NT2/D1 (cell line): ENCODE measurements around the gene BCAS3.
"Not testable (repeated sequence)": the region's sequence is repeated elsewhere in the genome, so short reads cannot be mapped to it uniquely, and the experiment has no call there.

Source experiments
- DNase-seq: peaks from one replicate; pipeline ENCODE4 v3.0.0-alpha.2; 2011; ENCODE audit warnings: low read depth, low spot score
- H3K27me3 ChIP-seq: 2 replicates; pipeline ENCODE4 v1.6.0; 2011; ENCODE audit warnings: mild to moderate bottlenecking; ENCODE audit not compliant: insufficient read length, insufficient read depth
- H3K36me3 ChIP-seq: 2 replicates; pipeline ENCODE4 v1.6.1; 2011; ENCODE audit warnings: mild to moderate bottlenecking, low read length, mixed read lengths; ENCODE audit not compliant: insufficient read depth, insufficient read length
- H3K4me1 ChIP-seq: 2 replicates; pipeline ENCODE4 v1.5.1; 2011; ENCODE audit not compliant: insufficient read depth, insufficient read length
- H3K4me3 ChIP-seq: 2 replicates; pipeline ENCODE4 v1.5.1; 2011; ENCODE audit warnings: low read depth; ENCODE audit not compliant: insufficient read length
- H3K9ac ChIP-seq: 2 replicates; pipeline ENCODE4 v1.6.0; 2011; ENCODE audit warnings: low read depth; ENCODE audit not compliant: insufficient read length
- H3K9me3 ChIP-seq: 2 replicates; pipeline ENCODE4 v1.5.1; 2011; ENCODE audit warnings: mild to moderate bottlenecking, low read length; ENCODE audit not compliant: insufficient read depth
- SUZ12 ChIP-seq: IDR thresholded peaks from 2 replicates; pipeline ENCODE4 v1.6.1; 2011; ENCODE audit not compliant: insufficient read length, insufficient read depth; ENCODE audit errors: extremely low read depth
- YY1 ChIP-seq: IDR thresholded peaks from 2 replicates; pipeline ENCODE4 v1.6.1; 2011; ENCODE audit not compliant: insufficient read length, insufficient read depth
- ZNF274 ChIP-seq: IDR thresholded peaks from 2 replicates; pipeline ENCODE4 v1.6.1; 2011; ENCODE audit warnings: mild to moderate bottlenecking, low read depth, low read length

BCAS3 gene

GRCh38 chr17:60792250-60792898, 114.7 kb downstream of the BCAS3 start:
- Histone ChIP-seq H3K4me3 (no peak overlapping the region), H3K9me3 (no peaks in the 10 kb centered on the region), H3K9ac (no peak overlapping the region), H3K27me3 (no peaks in the 10 kb centered on the region), H3K36me3 (no peaks in the 10 kb centered on the region), H3K4me1 (no peaks in the 10 kb centered on the region)
- no peak for TF ChIP-seq ZNF274
- no peak for TF ChIP-seq SUZ12
- TF ChIP-seq YY1, result no peak
- DNase-seq, result no peak

GRCh38 chr17:60798576-60798975, 120.9 kb downstream of the BCAS3 start:
- Histone ChIP-seq H3K4me1 (no peaks in the 10 kb centered on the region), H3K36me3 (no peaks in the 10 kb centered on the region), H3K9me3 (no peaks in the 10 kb centered on the region), H3K4me3 (no peak overlapping the region), H3K9ac (no peak overlapping the region), H3K27me3 (no peaks in the 10 kb centered on the region)
- TF ChIP-seq YY1 (no peak), SUZ12 (no peak), ZNF274 (no peak)
- DNase-seq, result no peak

DNA sequence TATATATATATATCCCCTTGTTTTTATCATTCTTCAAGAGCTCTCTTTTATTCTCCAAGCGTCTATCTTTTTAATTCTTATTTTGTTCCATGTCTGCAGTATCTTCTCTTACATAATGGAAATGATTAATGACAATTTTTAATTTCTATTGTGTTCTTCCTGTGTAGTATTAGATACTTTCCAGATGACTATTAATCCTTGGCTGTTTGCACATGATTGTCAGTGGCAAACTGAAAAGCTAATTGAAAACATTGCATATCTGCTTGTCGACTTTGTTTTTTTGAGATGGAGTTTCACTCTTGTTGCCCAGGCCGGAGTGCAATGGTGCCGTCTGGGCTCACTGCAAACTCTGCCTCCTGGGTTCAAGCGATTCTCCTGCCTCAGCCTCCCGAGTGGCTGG, 124.7 kb downstream of the BCAS3 start:
- TF ChIP-seq YY1 (no peak), SUZ12 (no peak), ZNF274 (no peak)
- DNase-seq, result no peak
- Histone ChIP-seq H3K36me3 (no peaks in the 10 kb centered on the region), H3K9ac (no peak overlapping the region), H3K27me3 (no peaks in the 10 kb centered on the region), H3K4me1 (no peaks in the 10 kb centered on the region), H3K4me3 (no peak overlapping the region), H3K9me3 (no peaks in the 10 kb centered on the region)

DNA sequence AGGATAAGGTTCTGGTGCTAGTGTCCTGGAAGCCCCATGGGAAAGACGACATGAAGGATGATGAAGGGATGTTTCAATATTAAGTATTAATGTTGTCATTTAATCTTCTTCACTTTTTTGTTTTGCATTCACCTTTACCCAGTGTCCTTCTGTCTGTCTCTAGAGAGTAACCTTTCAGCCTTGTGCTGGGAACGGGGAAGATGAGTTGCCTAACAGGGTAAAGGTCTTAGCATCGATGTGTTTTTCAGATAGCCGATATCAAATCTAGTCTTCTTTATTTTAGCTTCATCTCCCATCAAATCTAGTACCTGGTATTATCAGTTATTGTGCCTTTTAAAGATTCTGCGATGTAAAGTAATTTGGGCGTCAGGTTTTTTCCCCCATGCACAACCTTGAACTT, 125.4 kb downstream of the BCAS3 start:
- DNase-seq, result no peak
- TF ChIP-seq SUZ12, result no peak
- TF ChIP-seq ZNF274, result no peak
- TF ChIP-seq YY1, result no peak
- Histone ChIP-seq H3K9me3 (no peaks in the 10 kb centered on the region), H3K4me3 (no peak overlapping the region), H3K27me3 (no peaks in the 10 kb centered on the region), H3K4me1 (no peaks in the 10 kb centered on the region), H3K9ac (no peak overlapping the region), H3K36me3 (no peaks in the 10 kb centered on the region)

DNA sequence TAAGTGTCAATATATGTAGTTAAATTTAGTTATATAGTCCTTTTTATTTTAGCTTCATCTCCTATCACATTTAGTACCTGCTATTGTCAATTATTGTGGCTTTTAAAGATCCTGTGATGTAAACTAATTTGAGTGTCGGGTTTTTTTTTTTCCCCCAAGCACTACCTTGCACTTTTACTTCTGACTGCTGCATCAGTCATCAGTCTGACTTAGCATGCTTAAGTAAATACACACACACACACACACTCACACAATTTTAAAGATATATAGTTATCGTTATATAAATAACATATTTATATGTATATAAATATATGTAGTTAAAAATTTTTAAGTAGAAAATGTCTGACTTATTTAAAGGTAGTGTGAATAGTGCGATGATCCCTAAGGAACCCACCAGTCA, 127.2 kb downstream of the BCAS3 start:
- no peaks in the 10 kb centered on the region for H3K9me3 ChIP-seq
- no peaks in the 10 kb centered on the region for H3K36me3 ChIP-seq
- no peak for DNase-seq
- H3K27me3 ChIP-seq, result no peaks in the 10 kb centered on the region
- no peak for TF ChIP-seq ZNF274
- no peak for TF ChIP-seq SUZ12
- no peak for TF ChIP-seq YY1
- H3K4me1 ChIP-seq, result no peaks in the 10 kb centered on the region
- H3K9ac ChIP-seq, result no peak overlapping the region
- no peak overlapping the region for H3K4me3 ChIP-seq

GRCh38 chr17:60809421-60809820, 131.8 kb downstream of the BCAS3 start:
- H3K4me1 ChIP-seq, result no peaks in the 10 kb centered on the region
- no peak overlapping the region for H3K9ac ChIP-seq
- DNase-seq, result no peak
- no peaks in the 10 kb centered on the region for H3K27me3 ChIP-seq
- H3K9me3 ChIP-seq, result no peaks in the 10 kb centered on the region
- no peak for TF ChIP-seq SUZ12
- TF ChIP-seq ZNF274, result no peak
- no peak for TF ChIP-seq YY1
- no peaks in the 10 kb centered on the region for H3K36me3 ChIP-seq
- no peak overlapping the region for H3K4me3 ChIP-seq

DNA sequence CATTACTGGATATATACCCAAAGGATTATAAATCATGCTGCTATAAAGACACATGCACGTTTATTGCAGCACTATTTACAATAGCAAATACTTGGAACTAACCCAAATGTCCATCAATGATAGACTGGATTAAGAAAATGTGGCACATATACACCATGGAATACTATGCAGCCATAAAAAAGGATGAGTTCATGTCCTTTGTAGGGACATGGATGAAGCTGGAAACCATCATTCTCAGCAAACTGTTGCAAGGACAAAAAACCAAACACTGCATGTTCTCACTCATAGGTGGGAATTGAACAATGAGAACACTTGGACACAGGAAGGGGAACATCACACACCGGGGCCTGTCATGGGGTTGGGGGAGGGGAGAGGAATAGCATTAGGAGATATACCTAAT, 137.3 kb downstream of the BCAS3 start:
- not testable (repeated sequence) for H3K4me1 ChIP-seq, H3K4me3 ChIP-seq, H3K9ac ChIP-seq, H3K27me3 ChIP-seq, DNase-seq, H3K9me3 ChIP-seq, H3K36me3 ChIP-seq

GRCh38 chr17:60817192-60817591, 139.5 kb downstream of the BCAS3 start:
- H3K27me3 ChIP-seq, result no peaks in the 10 kb centered on the region
- DNase-seq, result no peak

More at GRCh38 chr17:60817192-60817591, 139.5 kb downstream of the BCAS3 start:
- no peaks in the 10 kb centered on the region for H3K4me1 ChIP-seq
- no peaks in the 10 kb centered on the region for H3K36me3 ChIP-seq
- TF ChIP-seq ZNF274 (no peak), SUZ12 (no peak), YY1 (no peak)
- no peak overlapping the region for H3K4me3 ChIP-seq
- H3K9me3 ChIP-seq, result no peaks in the 10 kb centered on the region
- H3K9ac ChIP-seq, result no peak overlapping the region
